ENCODE measurements around the gene RPA1.

Gene RPA1

GRCh38 chr17:1918346-1919162 is 88.7 kb downstream of the RPA1 start:
- Histone ChIP-seq H3K36me3 (ENCODE audit: control insufficient read depth, insufficient read depth, low read length) (no peaks in the 10 kb centered on the region), H3K9me3 (ENCODE audit: control insufficient read depth, low read length) (no peaks in the 10 kb centered on the region), H3K4me3 (ENCODE audit: insufficient read depth, low read depth, low read length) (no peak overlapping the region), H3K27me3 (ENCODE audit: control insufficient read depth, insufficient read depth, low read length, poor library complexity, severe bottlenecking) (no peaks in the 10 kb centered on the region), H3K27ac (ENCODE audit: insufficient read depth, low read depth, low read length, poor library complexity, severe bottlenecking) (no peak overlapping the region), H3K4me1 (ENCODE audit: control insufficient read depth, insufficient read depth, low read length) (peaks cover 17% of the 10 kb centered on the region)
- 94 to 95% methylated on average over 29 of the region's 29 CpGs for WGBS, 2 experiments

GRCh38 chr17:1919201-1919600 is 89.4 kb downstream of the RPA1 start:
- no peaks in the 10 kb centered on the region for H3K9me3 ChIP-seq (ENCODE audit: control insufficient read depth, low read length)
- H3K27me3 ChIP-seq (ENCODE audit: control insufficient read depth, insufficient read depth, low read length, poor library complexity, severe bottlenecking), result no peaks in the 10 kb centered on the region
- WGBS, 2 experiments, result 77 to 80% methylated on average over 13 of the region's 13 CpGs
- H3K27ac ChIP-seq (ENCODE audit: insufficient read depth, low read depth, low read length, poor library complexity, severe bottlenecking), result no peak overlapping the region
- peaks cover 13% of the 10 kb centered on the region for H3K4me1 ChIP-seq (ENCODE audit: control insufficient read depth, insufficient read depth, low read length)
- H3K4me3 ChIP-seq (ENCODE audit: insufficient read depth, low read depth, low read length), result no peak overlapping the region
- no peaks in the 10 kb centered on the region for H3K36me3 ChIP-seq (ENCODE audit: control insufficient read depth, insufficient read depth, low read length)

- H3K36me3 ChIP-seq (ENCODE audit: control insufficient read depth, insufficient read depth, low read length), result no peaks in the 10 kb centered on the region
- H3K27ac ChIP-seq (ENCODE audit: insufficient read depth, low read depth, low read length, poor library complexity, severe bottlenecking), result no peak overlapping the region
- H3K27me3 ChIP-seq (ENCODE audit: control insufficient read depth, insufficient read depth, low read length, poor library complexity, severe bottlenecking), result no peaks in the 10 kb centered on the region
- 90 to 93% methylated on average over 19 of the region's 19 CpGs for WGBS, 2 experiments
- H3K4me1 ChIP-seq (ENCODE audit: control insufficient read depth, insufficient read depth, low read length), result peaks cover 6% of the 10 kb centered on the region
- H3K4me3 ChIP-seq (ENCODE audit: insufficient read depth, low read depth, low read length), result no peak overlapping the region
- H3K9me3 ChIP-seq (ENCODE audit: control insufficient read depth, low read length), result no peaks in the 10 kb centered on the region
Observed at GRCh38 chr17:1920948-1921351, 91.1 kb downstream of the RPA1 start.

GRCh38 chr17:1928976-1929375 is 99.2 kb downstream of the RPA1 start:
- H3K27ac ChIP-seq (ENCODE audit: insufficient read depth, low read depth, low read length, poor library complexity, severe bottlenecking), result no peak overlapping the region
- 88 to 90% methylated on average over 12 of the region's 12 CpGs for WGBS, 2 experiments

GRCh38 chr17:1930337-1930645 is 100.5 kb downstream of the RPA1 start:
- no peaks in the 10 kb centered on the region for H3K9me3 ChIP-seq (ENCODE audit: control insufficient read depth, low read length)
- no peaks in the 10 kb centered on the region for H3K36me3 ChIP-seq (ENCODE audit: control insufficient read depth, insufficient read depth, low read length)
- H3K4me3 ChIP-seq (ENCODE audit: insufficient read depth, low read depth, low read length), result no peak overlapping the region
- 80 to 85% methylated on average over 8 of the region's 8 CpGs for WGBS, 2 experiments
- peaks cover 36% of the 10 kb centered on the region for H3K4me1 ChIP-seq (ENCODE audit: control insufficient read depth, insufficient read depth, low read length)
- peaks cover 3% of the 10 kb centered on the region for H3K27me3 ChIP-seq (ENCODE audit: control insufficient read depth, insufficient read depth, low read length, poor library complexity, severe bottlenecking)
- H3K27ac ChIP-seq (ENCODE audit: insufficient read depth, low read depth, low read length, poor library complexity, severe bottlenecking), result no peak overlapping the region

More at GRCh38 chr17:1928976-1929375, 99.2 kb downstream of the RPA1 start:
- H3K4me3 ChIP-seq (ENCODE audit: insufficient read depth, low read depth, low read length), result no peak overlapping the region
- H3K9me3 ChIP-seq (ENCODE audit: control insufficient read depth, low read length), result no peaks in the 10 kb centered on the region
- peaks cover 3% of the 10 kb centered on the region for H3K27me3 ChIP-seq (ENCODE audit: control insufficient read depth, insufficient read depth, low read length, poor library complexity, severe bottlenecking)
- H3K4me1 ChIP-seq (ENCODE audit: control insufficient read depth, insufficient read depth, low read length), result peaks cover 25% of the 10 kb centered on the region
- H3K36me3 ChIP-seq (ENCODE audit: control insufficient read depth, insufficient read depth, low read length), result no peaks in the 10 kb centered on the region

GRCh38 chr17:1931844-1932579 is 102.2 kb downstream of the RPA1 start:
- Histone ChIP-seq H3K36me3 (ENCODE audit: control insufficient read depth, insufficient read depth, low read length) (no peaks in the 10 kb centered on the region), H3K27ac (ENCODE audit: insufficient read depth, low read depth, low read length, poor library complexity, severe bottlenecking) (no peak overlapping the region), H3K4me3 (ENCODE audit: insufficient read depth, low read depth, low read length) (no peak overlapping the region), H3K27me3 (ENCODE audit: control insufficient read depth, insufficient read depth, low read length, poor library complexity, severe bottlenecking) (peaks cover 3% of the 10 kb centered on the region), H3K9me3 (ENCODE audit: control insufficient read depth, low read length) (no peaks in the 10 kb centered on the region), H3K4me1 (ENCODE audit: control insufficient read depth, insufficient read depth, low read length) (peaks cover 36% of the 10 kb centered on the region)
- WGBS, 2 experiments, result 17% methylated on average over 27 of the region's 27 CpGs

- 89 to 91% methylated on average over 27 of the region's 27 CpGs for WGBS, 2 experiments
- H3K27me3 ChIP-seq (ENCODE audit: control insufficient read depth, insufficient read depth, low read length, poor library complexity, severe bottlenecking), result peaks cover 3% of the 10 kb centered on the region
- peaks cover 34% of the 10 kb centered on the region for H3K4me1 ChIP-seq (ENCODE audit: control insufficient read depth, insufficient read depth, low read length)
- no peak overlapping the region for H3K27ac ChIP-seq (ENCODE audit: insufficient read depth, low read depth, low read length, poor library complexity, severe bottlenecking)
- no peaks in the 10 kb centered on the region for H3K9me3 ChIP-seq (ENCODE audit: control insufficient read depth, low read length)
- no peak overlapping the region for H3K4me3 ChIP-seq (ENCODE audit: insufficient read depth, low read depth, low read length)
- H3K36me3 ChIP-seq (ENCODE audit: control insufficient read depth, insufficient read depth, low read length), result no peaks in the 10 kb centered on the region
Observed at GRCh38 chr17:1933875-1934715, 104.3 kb downstream of the RPA1 start.

GRCh38 chr17:1934901-1935300 is 105.1 kb downstream of the RPA1 start:
- no peak overlapping the region for H3K4me3 ChIP-seq (ENCODE audit: insufficient read depth, low read depth, low read length)
- H3K4me1 ChIP-seq (ENCODE audit: control insufficient read depth, insufficient read depth, low read length), result peaks cover 32% of the 10 kb centered on the region
- H3K9me3 ChIP-seq (ENCODE audit: control insufficient read depth, low read length), result no peaks in the 10 kb centered on the region
- H3K36me3 ChIP-seq (ENCODE audit: control insufficient read depth, insufficient read depth, low read length), result no peaks in the 10 kb centered on the region
- H3K27ac ChIP-seq (ENCODE audit: insufficient read depth, low read depth, low read length, poor library complexity, severe bottlenecking), result no peak overlapping the region
- 81 to 83% methylated on average over 17 of the region's 17 CpGs for WGBS, 2 experiments
- peaks cover 3% of the 10 kb centered on the region for H3K27me3 ChIP-seq (ENCODE audit: control insufficient read depth, insufficient read depth, low read length, poor library complexity, severe bottlenecking)

- Histone ChIP-seq H3K36me3 (ENCODE audit: control insufficient read depth, insufficient read depth, low read length) (no peaks in the 10 kb centered on the region), H3K4me3 (ENCODE audit: insufficient read depth, low read depth, low read length) (no peak overlapping the region), H3K27ac (ENCODE audit: insufficient read depth, low read depth, low read length, poor library complexity, severe bottlenecking) (no peak overlapping the region), H3K4me1 (ENCODE audit: control insufficient read depth, insufficient read depth, low read length) (peaks cover 38% of the 10 kb centered on the region), H3K27me3 (ENCODE audit: control insufficient read depth, insufficient read depth, low read length, poor library complexity, severe bottlenecking) (peaks cover 3% of the 10 kb centered on the region), H3K9me3 (ENCODE audit: control insufficient read depth, low read length) (no peaks in the 10 kb centered on the region)
- 94% methylated on average over 28 of the region's 28 CpGs for WGBS, 2 experiments
Observed at GRCh38 chr17:1936766-1937165, 107.0 kb downstream of the RPA1 start.

- 95 to 97% methylated on average over 25 of the region's 25 CpGs for WGBS, 2 experiments
- H3K9me3 ChIP-seq (ENCODE audit: control insufficient read depth, low read length), result no peaks in the 10 kb centered on the region
- no peak overlapping the region for H3K4me3 ChIP-seq (ENCODE audit: insufficient read depth, low read depth, low read length)
- H3K27ac ChIP-seq (ENCODE audit: insufficient read depth, low read depth, low read length, poor library complexity, severe bottlenecking), result no peak overlapping the region
- H3K27me3 ChIP-seq (ENCODE audit: control insufficient read depth, insufficient read depth, low read length, poor library complexity, severe bottlenecking), result peaks cover 3% of the 10 kb centered on the region
- peaks cover 38% of the 10 kb centered on the region for H3K4me1 ChIP-seq (ENCODE audit: control insufficient read depth, insufficient read depth, low read length)
- no peaks in the 10 kb centered on the region for H3K36me3 ChIP-seq (ENCODE audit: control insufficient read depth, insufficient read depth, low read length)
Observed at GRCh38 chr17:1937461-1937860, 107.7 kb downstream of the RPA1 start.

Data from ectodermal cell (in vitro differentiated cells).